ENCODE measurements around the gene RGMA. TPM values are rescaled to one million over a fixed set of nuclear protein-coding genes. Genes with fewer than 3 reads are reported as not detected.

Gene RGMA
- total RNA-seq, 1 donor from 2014 or later: 5.7 TPM

DNA sequence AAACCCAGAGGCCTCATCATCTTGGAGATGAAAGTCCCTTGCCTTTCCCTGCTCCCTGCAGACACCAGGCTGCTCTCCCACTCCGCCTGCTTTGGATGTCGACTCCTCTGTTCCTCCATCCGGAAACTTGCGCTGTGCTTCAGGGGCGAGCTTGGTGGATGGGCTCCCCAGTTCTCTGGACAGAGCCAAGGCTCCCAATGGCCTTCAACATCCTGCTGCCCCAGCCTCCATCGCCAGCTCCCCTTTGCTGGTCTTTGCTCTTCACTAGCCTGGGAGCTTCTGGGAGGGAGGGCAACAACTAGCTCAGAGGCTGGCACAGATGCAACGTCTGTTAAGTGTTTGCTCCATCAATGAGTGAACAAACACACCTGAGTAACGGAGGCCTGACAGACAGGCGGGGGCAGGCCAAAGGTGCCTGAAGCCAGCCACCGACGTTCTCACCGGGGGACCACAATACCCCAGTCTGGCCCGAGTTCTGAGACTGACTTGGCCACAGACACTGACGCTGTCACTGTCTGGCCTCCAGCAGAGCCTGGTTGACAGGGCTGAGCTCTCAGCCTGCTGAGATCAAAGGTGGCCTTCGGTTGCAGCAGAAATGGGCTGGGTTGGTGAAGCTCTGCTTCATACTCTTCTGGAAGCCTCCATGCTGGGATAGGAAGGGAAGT lies 39.0 kb downstream of the RGMA start:
- Mint-ChIP-seq H3K27me3 (ENCODE audit: unreplicated experiment) (peaks cover 8% of the 10 kb centered on the region), H3K9me3 (ENCODE audit: unreplicated experiment) (no peaks in the 10 kb centered on the region), H3K27ac (ENCODE audit: unreplicated experiment) (no peak overlapping the region), H3K36me3 (ENCODE audit: low read depth, unreplicated experiment) (peaks cover 12% of the 10 kb centered on the region), H3K4me3 (ENCODE audit: unreplicated experiment) (no peak overlapping the region), H3K4me1 (ENCODE audit: unreplicated experiment) (peaks cover 2% of the 10 kb centered on the region)
- TF ChIP-seq, protein P1, sequence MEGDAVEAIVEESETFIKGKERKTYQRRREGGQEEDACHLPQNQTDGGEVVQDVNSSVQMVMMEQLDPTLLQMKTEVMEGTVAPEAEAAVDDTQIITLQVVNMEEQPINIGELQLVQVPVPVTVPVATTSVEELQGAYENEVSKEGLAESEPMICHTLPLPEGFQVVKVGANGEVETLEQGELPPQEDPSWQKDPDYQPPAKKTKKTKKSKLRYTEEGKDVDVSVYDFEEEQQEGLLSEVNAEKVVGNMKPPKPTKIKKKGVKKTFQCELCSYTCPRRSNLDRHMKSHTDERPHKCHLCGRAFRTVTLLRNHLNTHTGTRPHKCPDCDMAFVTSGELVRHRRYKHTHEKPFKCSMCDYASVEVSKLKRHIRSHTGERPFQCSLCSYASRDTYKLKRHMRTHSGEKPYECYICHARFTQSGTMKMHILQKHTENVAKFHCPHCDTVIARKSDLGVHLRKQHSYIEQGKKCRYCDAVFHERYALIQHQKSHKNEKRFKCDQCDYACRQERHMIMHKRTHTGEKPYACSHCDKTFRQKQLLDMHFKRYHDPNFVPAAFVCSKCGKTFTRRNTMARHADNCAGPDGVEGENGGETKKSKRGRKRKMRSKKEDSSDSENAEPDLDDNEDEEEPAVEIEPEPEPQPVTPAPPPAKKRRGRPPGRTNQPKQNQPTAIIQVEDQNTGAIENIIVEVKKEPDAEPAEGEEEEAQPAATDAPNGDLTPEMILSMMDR (IDR thresholded peaks at IDR 0.05; ENCODE audit: unreplicated experiment): no peak
- no peak for DNase-seq (ENCODE audit: low spot score)

DNA sequence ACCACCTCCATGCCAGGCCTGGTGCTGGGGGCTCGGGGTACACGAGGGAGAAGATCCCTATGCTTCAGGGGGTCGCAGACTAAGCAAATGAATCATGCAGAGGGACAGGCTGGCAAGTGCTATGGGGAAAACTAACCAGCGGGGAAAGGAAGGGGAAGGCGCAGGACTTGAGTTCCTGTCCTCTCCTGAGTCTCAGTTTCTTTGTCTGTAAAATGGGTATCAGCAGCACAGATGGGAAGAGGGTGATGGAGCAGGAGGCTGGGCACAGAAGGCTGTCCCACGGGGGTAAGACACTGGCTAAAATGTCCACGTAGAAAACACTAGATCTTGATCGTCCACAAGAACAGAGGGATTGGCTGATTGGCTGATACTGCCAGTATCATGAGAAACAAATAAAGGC lies 39.8 kb downstream of the RGMA start:
- Mint-ChIP-seq H3K9me3 (ENCODE audit: unreplicated experiment) (no peaks in the 10 kb centered on the region), H3K4me1 (ENCODE audit: unreplicated experiment) (peaks cover 2% of the 10 kb centered on the region), H3K4me3 (ENCODE audit: unreplicated experiment) (no peak overlapping the region), H3K27ac (ENCODE audit: unreplicated experiment) (no peak overlapping the region), H3K27me3 (ENCODE audit: unreplicated experiment) (peaks cover 8% of the 10 kb centered on the region), H3K36me3 (ENCODE audit: low read depth, unreplicated experiment) (peaks cover 12% of the 10 kb centered on the region)
- DNase-seq (ENCODE audit: low spot score): no peak
- TF ChIP-seq, protein P1 (IDR thresholded peaks at IDR 0.05; ENCODE audit: unreplicated experiment): no peak

DNA sequence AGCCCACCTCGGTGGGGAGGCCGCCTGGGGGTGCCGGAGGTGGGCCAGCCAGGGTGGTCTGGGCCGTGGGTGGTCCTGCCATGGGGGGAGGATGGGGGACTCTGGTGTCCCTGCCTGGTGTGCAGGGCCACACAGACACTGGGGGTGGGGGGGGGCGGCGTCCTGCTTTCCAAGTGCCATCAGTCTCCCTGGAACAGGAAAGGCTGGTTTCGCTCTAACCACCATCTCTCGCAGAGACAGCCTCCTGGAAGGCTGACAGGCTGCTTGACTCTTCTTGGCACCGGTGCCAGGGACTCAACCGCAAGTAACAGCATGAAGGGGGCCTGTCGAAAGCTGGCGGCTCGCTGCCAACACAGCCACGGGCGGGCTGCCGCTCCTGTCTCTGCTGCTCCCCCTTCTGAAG lies 40.3 kb downstream of the RGMA start:
- H3K9me3 Mint-ChIP-seq (ENCODE audit: unreplicated experiment): no peaks in the 10 kb centered on the region
- H3K4me3 Mint-ChIP-seq (ENCODE audit: unreplicated experiment): no peak overlapping the region
- H3K4me1 Mint-ChIP-seq (ENCODE audit: unreplicated experiment): peaks cover 2% of the 10 kb centered on the region
- peaks cover 8% of the 10 kb centered on the region for H3K27me3 Mint-ChIP-seq (ENCODE audit: unreplicated experiment)
- peaks cover 12% of the 10 kb centered on the region for H3K36me3 Mint-ChIP-seq (ENCODE audit: low read depth, unreplicated experiment)
- DNase-seq (ENCODE audit: low spot score): no peak
- no peak overlapping the region for H3K27ac Mint-ChIP-seq (ENCODE audit: unreplicated experiment)
- TF ChIP-seq, protein P1 (IDR thresholded peaks at IDR 0.05; ENCODE audit: unreplicated experiment): no peak

DNA sequence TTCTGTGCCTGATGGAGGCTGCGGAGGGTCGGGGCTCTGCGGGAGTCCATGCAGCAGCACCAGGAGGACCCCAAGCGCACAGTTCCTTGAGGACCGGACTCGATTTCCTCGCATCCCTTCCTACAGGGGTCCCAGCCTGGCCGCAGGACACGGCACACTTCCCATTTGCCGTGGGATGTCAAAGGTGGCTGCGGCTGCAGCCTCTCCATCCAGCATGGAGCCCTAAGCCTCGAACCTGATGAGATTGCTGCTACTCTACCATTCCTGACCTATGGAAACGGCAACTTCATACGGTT lies 40.6 kb downstream of the RGMA start:
- Mint-ChIP-seq H3K36me3 (ENCODE audit: low read depth, unreplicated experiment) (peaks cover 13% of the 10 kb centered on the region), H3K4me3 (ENCODE audit: unreplicated experiment) (no peak overlapping the region), H3K27ac (ENCODE audit: unreplicated experiment) (no peak overlapping the region), H3K9me3 (ENCODE audit: unreplicated experiment) (no peaks in the 10 kb centered on the region), H3K4me1 (ENCODE audit: unreplicated experiment) (peaks cover 2% of the 10 kb centered on the region), H3K27me3 (ENCODE audit: unreplicated experiment) (peaks cover 8% of the 10 kb centered on the region)
- TF ChIP-seq, protein P1 (IDR thresholded peaks at IDR 0.05; ENCODE audit: unreplicated experiment): no peak
- DNase-seq (ENCODE audit: low spot score): no peak

DNA sequence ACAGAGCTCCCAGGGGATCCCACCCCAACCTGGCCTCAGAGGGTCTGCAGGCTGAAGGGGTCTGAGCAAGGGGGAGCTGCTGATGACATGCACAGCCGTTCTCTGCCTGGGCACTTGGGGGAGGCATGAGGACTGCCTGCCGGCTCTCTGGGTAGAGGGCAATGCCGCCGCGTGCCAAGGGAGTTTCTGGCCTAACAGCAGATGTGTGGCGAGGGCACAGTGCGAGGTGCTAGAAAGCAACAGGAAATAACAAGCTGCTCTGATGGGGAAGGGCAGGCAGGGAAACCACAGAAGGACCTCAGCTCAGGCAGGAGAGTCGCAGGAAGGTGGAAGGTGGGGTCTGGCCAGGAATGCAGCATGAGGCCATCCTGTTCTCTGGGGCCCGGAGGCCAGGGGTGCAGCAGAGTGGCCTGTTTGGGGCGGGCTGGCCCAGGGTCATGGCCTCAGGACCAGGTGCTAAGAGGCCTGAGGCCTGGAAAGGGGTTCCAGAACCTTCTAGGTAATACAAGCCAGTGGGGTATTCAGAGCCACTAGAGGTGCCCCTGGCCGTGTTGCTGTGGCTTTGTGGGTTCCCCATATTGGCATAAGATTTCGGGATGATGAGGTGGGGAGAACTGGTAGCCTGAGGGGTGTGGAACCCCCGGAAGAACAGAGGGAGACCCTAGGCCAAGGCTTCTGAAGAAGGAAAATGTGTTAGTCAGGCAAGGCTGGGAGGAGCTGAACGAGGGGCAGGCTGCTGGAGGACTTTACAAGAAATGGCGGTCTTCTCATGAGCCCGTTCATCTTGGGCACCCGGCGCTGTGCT lies 41.2 kb downstream of the RGMA start:
- DNase-seq (ENCODE audit: low spot score): no peak
- peaks cover 17% of the 10 kb centered on the region for H3K36me3 Mint-ChIP-seq (ENCODE audit: low read depth, unreplicated experiment)
- no peak overlapping the region for H3K4me3 Mint-ChIP-seq (ENCODE audit: unreplicated experiment)
- H3K27ac Mint-ChIP-seq (ENCODE audit: unreplicated experiment): no peak overlapping the region
- H3K9me3 Mint-ChIP-seq (ENCODE audit: unreplicated experiment): no peaks in the 10 kb centered on the region
- H3K27me3 Mint-ChIP-seq (ENCODE audit: unreplicated experiment): peaks cover 9% of the 10 kb centered on the region
- peaks cover 2% of the 10 kb centered on the region for H3K4me1 Mint-ChIP-seq (ENCODE audit: unreplicated experiment)
- TF ChIP-seq, protein P1 (IDR thresholded peaks at IDR 0.05; ENCODE audit: unreplicated experiment): no peak
